ENCODE results near the gene ADAMTS14.
"Not testable (repeated sequence)": the region's sequence is repeated elsewhere in the genome, so short reads cannot be mapped to it uniquely, and the experiment has no call there.

The ADAMTS14 gene, protein sequence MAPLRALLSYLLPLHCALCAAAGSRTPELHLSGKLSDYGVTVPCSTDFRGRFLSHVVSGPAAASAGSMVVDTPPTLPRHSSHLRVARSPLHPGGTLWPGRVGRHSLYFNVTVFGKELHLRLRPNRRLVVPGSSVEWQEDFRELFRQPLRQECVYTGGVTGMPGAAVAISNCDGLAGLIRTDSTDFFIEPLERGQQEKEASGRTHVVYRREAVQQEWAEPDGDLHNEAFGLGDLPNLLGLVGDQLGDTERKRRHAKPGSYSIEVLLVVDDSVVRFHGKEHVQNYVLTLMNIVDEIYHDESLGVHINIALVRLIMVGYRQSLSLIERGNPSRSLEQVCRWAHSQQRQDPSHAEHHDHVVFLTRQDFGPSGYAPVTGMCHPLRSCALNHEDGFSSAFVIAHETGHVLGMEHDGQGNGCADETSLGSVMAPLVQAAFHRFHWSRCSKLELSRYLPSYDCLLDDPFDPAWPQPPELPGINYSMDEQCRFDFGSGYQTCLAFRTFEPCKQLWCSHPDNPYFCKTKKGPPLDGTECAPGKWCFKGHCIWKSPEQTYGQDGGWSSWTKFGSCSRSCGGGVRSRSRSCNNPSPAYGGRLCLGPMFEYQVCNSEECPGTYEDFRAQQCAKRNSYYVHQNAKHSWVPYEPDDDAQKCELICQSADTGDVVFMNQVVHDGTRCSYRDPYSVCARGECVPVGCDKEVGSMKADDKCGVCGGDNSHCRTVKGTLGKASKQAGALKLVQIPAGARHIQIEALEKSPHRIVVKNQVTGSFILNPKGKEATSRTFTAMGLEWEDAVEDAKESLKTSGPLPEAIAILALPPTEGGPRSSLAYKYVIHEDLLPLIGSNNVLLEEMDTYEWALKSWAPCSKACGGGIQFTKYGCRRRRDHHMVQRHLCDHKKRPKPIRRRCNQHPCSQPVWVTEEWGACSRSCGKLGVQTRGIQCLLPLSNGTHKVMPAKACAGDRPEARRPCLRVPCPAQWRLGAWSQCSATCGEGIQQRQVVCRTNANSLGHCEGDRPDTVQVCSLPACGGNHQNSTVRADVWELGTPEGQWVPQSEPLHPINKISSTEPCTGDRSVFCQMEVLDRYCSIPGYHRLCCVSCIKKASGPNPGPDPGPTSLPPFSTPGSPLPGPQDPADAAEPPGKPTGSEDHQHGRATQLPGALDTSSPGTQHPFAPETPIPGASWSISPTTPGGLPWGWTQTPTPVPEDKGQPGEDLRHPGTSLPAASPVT

DNA sequence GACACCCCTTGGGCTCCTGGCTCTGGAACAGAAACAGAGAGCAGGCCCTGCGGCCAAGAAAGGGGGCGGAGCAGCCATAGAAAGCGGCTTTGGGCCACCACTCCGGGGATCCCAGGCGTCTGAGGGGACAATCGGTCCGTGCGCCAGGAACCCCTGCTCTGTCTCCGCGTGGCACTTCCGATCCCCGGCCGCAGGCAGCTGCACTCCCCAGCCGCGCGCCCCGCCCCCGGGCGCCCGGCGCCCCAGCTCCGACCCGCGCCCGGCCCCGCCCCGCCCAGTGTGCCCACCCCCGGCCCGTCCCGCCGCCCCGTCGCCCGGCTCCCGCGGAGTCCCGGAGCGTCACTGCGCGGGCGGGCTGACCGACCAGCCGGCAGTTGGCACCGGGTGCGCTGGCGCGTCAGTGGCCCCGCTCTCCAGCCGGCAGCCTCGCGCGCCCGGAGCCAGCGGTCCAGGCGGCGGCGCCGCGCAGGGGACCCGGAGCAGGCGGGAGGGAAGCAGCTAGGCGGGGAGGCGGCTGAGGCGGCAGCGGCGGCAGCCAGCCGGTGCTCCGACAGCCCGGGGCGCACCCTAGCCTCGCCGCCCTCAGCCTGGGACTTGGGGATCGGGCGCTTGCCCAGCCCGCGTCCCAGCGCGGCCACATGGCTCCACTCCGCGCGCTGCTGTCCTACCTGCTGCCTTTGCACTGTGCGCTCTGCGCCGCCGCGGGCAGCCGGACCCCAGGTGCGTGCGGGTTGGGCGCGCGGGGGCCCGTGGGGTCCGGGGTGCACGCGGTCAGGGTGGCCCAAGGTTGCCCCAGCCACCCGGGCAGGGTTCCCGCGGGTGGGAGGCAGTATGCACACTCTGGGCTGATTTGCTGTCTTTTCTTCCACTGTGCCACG lies at the start of gene ADAMTS14:
Gene ADAMTS14, plus strand, starts transcription at position 342 of the 878 bp plus-strand sequence. Its CDS starts 297 bp downstream, at position 639.
- peak within 1 kb of the TSS; percentile 48 for H3K4me3 ChIP-seq (ENCODE audit: control insufficient read depth, low read depth, low read length)
- DNase-seq (ENCODE audit: low read depth) = no peak
- TF ChIP-seq, protein P1, sequence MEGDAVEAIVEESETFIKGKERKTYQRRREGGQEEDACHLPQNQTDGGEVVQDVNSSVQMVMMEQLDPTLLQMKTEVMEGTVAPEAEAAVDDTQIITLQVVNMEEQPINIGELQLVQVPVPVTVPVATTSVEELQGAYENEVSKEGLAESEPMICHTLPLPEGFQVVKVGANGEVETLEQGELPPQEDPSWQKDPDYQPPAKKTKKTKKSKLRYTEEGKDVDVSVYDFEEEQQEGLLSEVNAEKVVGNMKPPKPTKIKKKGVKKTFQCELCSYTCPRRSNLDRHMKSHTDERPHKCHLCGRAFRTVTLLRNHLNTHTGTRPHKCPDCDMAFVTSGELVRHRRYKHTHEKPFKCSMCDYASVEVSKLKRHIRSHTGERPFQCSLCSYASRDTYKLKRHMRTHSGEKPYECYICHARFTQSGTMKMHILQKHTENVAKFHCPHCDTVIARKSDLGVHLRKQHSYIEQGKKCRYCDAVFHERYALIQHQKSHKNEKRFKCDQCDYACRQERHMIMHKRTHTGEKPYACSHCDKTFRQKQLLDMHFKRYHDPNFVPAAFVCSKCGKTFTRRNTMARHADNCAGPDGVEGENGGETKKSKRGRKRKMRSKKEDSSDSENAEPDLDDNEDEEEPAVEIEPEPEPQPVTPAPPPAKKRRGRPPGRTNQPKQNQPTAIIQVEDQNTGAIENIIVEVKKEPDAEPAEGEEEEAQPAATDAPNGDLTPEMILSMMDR (IDR thresholded peaks at IDR 0.05; ENCODE audit: control insufficient read depth, insufficient read depth, low read depth, low read length, missing control alignments) = no peak

DNA sequence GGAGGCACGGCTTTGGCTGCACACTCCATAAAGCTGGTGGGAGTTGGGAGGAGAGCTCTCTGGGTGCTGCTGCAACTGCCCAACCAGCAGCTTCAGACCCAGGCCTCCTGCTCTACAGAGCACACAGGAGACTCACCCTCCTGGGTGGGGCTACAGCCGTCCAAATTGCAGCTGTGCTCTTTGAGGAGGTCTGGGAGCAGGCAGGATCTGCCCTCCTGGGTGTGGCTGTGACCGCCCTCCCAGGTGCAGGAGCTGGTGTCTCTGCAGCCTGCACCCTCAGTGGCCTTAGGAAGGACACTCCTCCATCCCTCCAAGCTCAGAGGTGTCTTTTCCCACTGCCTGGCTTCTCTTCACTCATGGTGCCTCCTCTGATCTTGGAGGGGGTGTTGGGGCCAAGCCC lies 49.8 kb upstream of the ADAMTS14 start:
- TF ChIP-seq, protein P1 (IDR thresholded peaks at IDR 0.05; ENCODE audit: control insufficient read depth, insufficient read depth, low read depth, low read length, missing control alignments) = no peak
- H3K4me3 ChIP-seq (ENCODE audit: control insufficient read depth, low read depth, low read length) = no peak overlapping the region
- no peak for DNase-seq (ENCODE audit: low read depth)

DNA sequence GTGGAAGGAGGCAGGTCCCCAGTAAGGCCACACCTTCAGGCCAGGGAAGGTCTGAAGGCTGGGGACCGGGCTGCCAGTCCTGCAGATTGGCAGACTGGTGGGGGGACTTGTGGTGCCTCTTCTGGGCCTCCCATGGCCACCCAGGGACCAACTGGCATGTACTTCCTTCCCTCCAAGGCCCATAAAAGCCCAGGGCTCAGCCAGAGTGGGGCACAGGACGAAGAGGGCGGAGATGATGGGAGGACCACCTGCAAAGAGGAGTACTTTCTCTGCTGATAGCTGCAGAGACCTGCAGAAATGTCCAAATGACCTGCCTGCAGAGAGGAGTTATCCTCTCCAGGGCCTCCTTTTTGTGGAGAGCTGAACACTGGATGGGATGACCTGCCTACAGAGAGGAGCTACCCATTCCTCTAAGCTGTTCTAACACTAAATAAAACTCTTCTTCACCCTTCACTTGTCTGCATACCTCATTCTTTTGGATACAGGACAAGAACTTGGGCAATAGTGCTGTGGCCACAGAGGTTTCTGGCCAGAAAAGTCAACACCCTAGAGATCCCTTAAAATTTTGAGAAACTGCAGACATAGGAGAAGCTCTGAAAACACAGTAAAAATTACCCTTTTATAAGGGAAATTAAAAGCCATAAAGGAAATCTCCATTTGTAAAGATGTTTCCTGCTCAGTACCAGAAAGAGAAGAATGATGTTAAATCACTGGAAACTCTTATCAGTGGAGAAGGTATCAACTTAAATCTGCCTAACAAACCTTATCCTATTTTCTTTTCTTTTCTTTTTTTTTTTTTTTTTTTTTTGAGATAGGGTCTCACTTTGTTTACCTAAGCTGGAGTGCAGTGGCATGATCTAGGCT lies 49.1 kb upstream of the ADAMTS14 start:
- no peak for DNase-seq (ENCODE audit: low read depth)
- no peak overlapping the region for H3K4me3 ChIP-seq (ENCODE audit: control insufficient read depth, low read depth, low read length)
- TF ChIP-seq, protein P1 (IDR thresholded peaks at IDR 0.05; ENCODE audit: control insufficient read depth, insufficient read depth, low read depth, low read length, missing control alignments) = no peak

DNA sequence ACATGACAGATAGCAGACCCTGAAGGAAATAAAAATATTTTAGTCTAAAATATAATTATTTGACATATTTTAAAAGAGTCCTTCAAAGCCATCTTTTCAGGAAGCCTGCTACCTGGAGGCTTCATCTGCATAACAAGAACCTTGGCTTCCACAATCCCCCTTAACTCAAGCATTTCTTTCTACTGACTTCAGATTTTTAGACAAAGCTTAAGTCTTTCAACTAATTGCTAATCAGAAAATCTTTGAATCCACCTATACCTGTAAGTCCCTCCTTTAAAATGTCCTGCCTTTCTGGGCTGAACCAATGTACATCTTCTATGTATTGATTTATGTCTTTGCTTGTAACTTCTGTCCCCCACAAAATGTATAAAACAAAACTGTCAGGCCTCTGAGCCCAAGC lies 46.2 kb upstream of the ADAMTS14 start:
- TF ChIP-seq, protein P1 (IDR thresholded peaks at IDR 0.05; ENCODE audit: control insufficient read depth, insufficient read depth, low read depth, low read length, missing control alignments) = no peak
- no peak for DNase-seq (ENCODE audit: low read depth)
- no peak overlapping the region for H3K4me3 ChIP-seq (ENCODE audit: control insufficient read depth, low read depth, low read length)

DNA sequence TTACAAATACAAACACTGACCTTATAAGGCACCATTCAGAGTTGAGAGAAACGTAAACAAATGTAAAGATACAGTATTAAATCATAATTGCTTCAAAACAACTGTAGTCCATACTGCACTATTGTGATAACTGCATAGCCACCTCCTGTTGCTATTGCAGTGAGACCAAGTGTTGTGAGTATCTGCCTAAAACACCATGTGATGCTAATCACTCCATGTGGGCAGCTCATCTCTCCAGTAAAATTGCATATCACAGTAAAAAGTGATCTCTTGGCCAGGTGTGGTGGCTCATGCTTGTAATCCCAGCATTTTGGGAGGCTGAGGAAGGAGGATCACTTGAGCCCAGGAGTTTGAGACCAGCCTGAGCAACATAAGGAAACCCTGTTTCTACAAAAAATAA lies 43.0 kb upstream of the ADAMTS14 start:
- DNase-seq (ENCODE audit: low read depth) = no peak
- TF ChIP-seq, protein P1 (IDR thresholded peaks at IDR 0.05; ENCODE audit: control insufficient read depth, insufficient read depth, low read depth, low read length, missing control alignments) = no peak
- no peak overlapping the region for H3K4me3 ChIP-seq (ENCODE audit: control insufficient read depth, low read depth, low read length)

- DNase-seq (ENCODE audit: low read depth); H3K4me3 ChIP-seq (ENCODE audit: control insufficient read depth, low read depth, low read length): not testable (repeated sequence)
Observed at GRCh38 chr10:70631735-70632134, 40.6 kb upstream of the ADAMTS14 start.
